HG02973 (cell line): ENCODE measurements around the gene SRSF3.
"Not testable (repeated sequence)": the region's sequence is repeated elsewhere in the genome, so short reads cannot be mapped to it uniquely, and the experiment has no call there.

Experiments
- ATAC-seq: cut with Tn5 transposase; IDR thresholded peaks from one replicate; pipeline ENCODE4 v1.9.1; 2021; ENCODE audit warnings: moderate library complexity; ENCODE audit not compliant: unreplicated experiment

SRSF3 gene

DNA sequence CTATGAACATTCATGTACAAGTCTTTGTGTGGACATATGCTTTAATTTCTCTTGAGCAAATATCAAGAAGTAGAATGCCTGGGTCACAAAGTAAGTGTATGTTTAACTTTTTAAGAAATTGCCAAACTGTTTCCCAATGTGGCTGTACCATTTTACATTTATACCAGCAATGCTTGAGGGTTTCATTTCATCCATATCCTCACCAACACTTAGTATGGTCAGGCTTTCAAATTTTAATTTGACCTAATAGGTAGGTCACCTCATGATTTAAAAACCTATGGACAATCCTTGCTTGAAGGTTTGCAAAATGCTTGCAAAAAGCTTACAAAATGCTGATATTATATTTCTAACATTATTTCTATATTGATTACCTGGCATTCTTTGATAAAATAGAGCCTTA is 19.5 kb upstream of the SRSF3 start:
- no peak for ATAC-seq

DNA sequence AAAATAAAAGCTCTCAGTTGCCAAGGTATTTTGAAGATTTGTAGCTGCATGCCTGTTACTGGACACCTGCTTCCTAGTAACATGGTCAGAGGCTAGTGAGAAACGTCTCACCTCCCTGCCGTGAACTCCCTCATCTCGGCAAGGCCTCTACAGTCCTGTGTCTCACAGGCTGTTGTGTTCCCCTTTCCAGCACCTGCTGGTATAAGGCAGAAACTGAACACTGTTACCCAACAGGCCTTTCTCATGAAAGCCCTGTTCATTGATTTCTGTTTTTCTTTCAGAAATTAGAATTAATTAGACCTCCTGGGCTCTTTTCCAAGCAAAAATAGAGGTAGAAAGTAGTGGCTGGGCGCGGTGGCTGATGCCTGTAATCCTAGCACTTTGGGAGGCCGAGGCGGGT is 17.6 kb upstream of the SRSF3 start:
- no peak for ATAC-seq

DNA sequence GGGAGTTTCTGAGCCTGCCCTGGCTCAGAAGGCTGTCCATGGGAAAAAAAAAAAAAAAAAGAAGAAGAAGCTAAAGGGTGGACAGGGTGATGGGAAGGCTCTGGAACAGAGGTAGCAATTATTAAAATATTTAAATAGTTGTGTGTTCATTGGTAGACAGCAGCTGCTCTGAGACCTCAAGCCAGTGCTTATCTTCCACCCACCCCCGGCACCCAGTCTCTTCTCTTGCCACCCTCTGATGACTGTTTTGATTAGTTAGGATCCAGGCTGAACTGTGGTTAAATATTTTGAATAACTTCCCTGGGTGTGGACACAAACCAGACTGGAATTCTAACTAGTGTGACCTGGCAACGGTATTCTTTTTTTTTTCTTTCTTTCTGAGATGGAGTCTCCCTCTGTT is 16.9 kb upstream of the SRSF3 start:
- no peak for ATAC-seq

DNA sequence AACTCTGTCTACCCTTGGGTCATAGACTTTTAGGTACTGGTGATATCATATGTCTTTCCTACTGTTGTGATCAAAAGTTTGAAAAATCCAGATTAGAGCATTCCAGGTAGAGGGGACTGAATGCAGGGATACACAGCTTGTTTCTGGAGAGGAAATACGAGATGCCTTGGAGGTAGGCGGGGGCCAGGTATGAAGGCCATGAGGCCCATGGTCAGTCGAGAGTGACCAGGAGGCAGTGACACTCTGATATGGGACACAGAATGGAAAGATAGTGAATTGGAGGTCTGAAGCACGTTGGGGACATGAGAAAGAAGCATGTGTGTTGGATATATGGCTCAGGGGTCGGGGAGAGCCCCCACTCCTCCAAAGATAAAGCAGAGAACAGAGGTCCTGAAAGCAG is 16.1 kb upstream of the SRSF3 start:
- ATAC-seq: no peak

DNA sequence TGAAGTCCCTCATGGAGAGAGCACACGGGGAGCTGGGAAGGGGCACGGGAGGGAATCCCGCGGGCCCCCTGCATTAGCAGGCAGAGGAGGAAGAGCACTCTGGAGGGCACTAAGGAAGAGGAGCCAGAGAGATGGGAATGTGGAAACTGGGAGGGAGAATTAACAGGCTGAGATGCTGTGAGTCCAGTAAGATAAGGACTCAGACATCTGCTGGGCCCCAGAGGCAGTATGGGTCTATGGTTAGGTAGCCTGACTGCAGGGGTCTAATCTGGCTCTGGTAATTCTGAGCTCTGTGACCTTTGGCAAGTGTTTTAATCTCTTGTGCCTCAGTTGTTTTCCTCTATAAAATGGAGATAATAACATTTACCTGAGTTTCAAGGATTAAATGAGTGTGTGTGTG is 15.7 kb upstream of the SRSF3 start:
- ATAC-seq: no peak

DNA sequence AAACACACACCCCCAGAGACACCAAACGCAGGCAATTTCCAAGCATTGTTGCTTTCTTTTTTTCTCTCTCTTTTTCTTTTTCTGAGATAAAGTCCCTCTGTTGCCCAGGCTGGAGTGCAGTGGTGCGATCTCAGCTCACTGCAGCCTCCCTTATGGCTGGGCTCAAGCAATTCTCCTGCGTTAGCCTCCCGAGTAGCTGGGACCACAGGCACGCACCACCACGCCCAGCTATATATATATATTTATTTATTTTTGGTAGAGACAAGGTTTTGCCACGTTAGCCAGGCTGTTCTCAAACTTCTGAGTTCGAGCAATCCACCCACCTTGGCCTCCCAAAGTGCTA is 14.0 kb upstream of the SRSF3 start:
- ATAC-seq: no peak

DNA sequence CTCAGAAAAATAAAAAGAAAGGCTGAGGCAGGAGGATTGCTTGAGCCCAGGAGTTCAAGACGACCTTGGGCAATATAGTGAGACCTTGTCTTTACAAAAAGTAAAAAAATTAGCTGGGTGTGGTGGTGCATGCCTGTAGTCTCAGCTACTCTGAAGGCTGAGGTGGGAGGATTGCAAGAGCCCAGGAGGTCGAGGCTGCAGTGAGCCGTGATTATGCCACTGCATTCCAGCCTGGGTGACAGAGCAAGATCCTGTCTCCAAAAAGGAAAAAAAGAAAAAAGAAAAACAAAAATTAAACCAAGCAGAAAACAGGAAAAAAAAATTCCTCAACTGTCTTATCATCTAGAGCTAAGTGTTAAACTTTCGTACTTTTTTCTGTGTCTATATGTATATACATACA is 12.4 kb upstream of the SRSF3 start:
- ATAC-seq: no peak

DNA sequence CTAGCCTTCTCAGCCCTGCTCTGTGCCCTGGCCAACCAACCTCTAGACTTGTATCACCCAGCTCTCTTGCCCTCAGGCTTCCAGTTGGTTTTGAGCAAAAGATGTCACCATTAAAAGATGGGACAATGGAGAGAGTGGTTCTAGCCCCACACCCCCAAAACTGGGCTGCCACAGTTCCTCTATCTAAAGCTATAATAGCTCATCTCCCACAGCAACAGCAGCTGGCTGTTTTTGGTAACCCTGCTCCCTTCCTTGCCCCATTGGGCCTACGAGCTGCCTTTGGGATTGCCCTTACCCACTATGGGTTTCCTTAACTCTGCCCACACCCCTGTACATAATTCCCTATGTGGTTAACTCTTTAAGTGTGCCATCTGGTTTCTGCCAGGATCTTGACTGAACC is 7.6 kb upstream of the SRSF3 start:
- no peak for ATAC-seq

DNA sequence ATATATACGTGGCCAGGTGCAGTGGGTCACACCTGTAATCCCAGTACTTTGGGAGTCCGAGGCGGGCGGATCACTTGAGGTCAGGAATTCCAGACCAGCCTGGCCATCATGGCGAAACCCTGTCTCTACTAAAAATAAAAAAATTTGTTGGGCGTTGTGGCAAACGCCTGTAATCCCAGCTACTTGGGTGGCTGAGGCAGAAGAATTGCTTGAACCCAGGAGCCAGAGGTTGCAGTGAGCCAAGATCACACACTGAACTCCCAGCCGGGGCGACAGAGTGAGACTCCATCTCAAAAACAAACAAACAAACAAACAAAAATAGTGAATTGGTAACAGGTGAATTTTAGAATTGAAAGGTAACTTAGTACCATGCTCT is 5.1 kb upstream of the SRSF3 start:
- ATAC-seq: not testable (repeated sequence)

DNA sequence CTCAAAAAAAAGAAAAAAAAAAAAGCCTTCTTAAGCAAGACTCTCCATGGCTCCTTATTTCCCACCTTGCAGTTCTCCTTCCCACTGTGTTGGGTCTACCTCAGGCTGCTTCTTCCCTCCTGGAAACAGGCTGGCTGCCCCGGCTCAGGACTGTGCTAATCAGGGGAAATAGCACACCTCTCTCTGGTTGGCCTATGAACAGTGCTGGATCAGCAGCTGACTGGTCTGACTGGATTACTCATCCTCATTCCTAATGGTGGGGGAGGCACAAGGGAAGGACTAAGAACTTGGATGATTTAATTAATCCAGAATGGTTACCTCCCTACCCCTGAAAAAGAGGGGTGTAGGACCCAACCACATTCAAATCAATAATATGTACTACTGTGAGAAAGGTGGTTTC is 3.9 kb upstream of the SRSF3 start:
- no peak for ATAC-seq

DNA sequence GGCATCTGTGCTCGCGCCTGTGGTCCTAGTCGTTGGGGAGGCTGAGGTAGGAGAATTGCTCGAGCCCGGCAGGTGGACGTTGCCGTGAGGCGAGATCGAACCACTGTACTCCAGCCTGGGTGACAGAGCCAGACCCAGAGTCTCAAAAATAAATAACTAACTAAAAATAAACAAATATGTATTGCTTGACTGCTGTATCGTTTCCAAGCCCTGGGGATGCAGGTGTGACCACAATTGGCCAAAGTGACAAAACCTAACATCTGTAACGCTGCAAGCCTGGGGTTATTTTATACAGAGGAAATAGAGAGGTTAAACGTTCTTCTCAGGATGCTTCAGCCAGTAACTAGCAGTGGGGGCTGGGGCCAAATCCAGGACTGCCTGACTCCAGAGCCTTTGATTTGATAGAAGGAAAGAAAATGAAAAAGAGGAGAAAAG is 1.9 kb upstream of the SRSF3 start:
- no peak for ATAC-seq

DNA sequence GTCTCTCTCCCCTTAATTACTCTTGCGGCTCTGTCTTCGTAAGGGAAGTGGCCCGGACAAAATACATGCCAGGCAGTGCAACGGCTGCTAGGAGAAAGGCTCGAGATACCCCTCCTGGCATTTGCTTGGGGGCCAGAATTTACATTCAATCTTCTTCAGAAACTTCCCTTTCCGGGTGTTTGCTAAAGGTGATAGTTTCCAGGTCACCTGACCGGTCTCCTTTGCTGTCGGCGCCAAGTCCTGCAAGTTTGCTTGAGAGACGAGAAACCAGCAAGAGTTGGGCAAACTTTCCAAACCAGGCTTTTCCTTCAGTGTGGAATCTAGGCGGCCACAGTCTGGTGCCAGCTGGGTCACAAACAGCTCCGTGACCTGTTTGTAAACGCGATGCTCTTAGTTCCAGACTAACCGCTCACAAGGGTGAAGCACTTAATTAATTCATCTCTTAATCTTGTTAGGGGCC is 563 bp upstream of the SRSF3 start:
- peak; percentile 25 for ATAC-seq

DNA sequence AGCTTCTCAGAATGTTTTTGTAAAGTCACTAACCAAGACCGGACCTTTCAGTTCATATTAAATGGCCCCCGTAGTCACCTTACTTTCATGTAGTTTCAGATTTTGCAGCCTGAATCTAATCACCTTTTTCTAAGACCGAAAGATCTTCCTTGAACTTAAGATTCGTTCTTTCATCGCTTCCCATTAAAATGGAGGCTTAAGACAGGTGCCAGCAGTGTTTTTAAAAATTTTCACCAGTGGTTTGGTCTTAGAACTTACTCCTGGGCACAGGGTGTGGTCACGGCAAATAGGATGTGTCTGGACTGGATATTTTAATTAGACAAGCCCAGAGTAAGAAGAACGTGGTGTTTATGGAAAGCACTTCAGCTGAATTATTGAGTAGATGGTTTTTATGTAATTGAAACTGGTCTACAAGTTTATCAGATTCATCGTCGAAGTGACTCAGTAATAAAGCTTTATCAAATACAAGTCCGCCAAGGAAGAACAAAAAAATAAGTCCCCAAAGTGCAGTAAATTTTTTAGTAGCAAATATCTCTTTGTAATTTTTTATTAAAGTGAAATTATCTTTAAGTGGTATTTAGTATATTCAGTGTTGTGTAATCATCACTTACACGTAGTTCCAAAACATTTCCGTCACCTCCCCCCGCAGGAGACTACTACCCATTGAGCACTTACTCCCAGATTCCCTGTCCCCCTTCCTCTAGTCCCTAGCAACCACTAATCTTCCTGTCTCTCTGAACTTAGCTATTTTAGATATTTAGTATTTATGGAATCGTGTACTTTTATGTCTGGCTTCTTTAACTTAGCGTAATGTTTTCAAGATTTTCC is 868 bp downstream of the SRSF3 start:
- no peak for ATAC-seq

DNA sequence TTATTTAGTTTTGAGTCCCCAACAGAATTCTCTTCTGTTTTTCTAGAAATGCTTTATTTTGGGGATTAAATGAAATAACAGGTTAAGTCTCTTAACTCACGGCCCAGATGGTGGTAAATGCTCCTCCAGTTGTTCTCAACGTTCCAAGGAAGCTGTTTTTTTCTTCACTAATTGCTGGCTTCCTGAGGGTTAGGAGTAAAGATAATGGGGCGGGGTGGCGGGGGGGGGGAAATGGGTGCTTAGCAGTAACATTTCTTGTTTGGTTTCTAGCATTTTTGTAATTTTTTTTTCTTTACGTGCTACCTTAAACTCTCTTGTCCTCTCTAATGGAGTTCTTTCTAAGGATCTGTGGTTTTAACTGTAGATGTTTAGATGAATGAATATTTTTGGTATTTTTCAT is 2.2 kb downstream of the SRSF3 start:
- no peak for ATAC-seq

DNA sequence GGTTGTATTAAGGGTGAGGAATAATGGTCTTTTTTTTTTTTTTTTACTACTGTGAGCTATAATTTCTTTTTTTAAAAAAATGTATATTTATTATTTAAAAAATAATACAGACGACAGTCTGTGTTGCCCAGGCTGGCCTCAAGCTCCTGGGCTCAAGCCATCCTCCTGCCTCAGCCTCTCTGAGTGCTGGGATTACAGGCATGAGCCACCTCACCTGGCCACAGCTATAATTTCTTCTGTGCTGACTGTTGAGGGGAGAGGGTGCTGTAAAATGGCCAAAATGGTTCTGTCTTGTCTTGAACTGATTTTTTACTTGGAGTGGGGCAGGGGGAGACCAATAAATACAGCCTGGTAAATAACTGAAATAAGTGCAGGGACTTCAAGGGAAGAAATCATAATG is 3.6 kb downstream of the SRSF3 start:
- ATAC-seq: no peak

DNA sequence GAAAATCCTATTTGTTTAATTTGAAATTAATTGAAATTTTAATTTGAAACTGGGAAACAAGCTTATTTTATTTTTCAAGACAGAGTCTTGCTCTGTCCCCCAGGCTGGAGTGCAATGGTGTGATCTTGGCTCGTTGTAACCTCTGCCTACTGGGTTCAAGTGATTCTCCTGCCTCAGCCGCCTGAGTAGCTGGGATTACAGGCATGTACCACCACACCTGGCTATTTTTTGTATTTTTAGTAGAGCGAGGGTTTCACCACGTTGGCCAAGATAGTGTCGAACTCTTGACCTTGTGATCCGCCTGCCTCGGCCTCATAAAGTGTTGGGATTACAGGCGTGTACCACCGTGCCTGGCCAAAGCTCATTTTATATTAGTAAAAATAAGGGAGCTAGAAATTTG is 4.2 kb downstream of the SRSF3 start:
- ATAC-seq: no peak

DNA sequence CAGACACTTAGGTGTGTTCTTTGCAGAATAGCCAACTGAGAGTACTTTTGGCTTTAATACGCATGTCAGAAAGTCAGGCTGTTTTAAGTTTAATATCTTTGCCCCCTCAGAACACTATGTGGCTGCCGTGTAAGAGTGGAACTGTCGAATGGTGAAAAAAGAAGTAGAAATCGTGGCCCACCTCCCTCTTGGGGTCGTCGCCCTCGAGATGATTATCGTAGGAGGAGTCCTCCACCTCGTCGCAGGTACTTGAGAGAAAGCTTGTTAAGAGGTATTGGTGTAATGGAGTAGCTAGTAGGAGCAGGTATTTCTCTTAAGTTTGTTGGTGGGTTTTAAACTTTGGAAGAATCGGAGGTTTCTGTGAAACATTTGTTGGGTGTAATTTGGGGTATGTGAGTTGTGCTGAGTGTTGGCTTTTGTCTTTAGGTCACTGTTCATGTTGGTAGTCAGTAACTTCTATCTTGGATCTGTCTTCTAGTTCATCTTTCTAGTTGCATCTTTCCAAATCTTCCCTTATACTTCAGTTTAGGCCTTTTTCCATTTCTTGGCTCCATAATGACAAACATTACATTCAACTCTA is 4.7 kb downstream of the SRSF3 start:
- no peak for ATAC-seq

DNA sequence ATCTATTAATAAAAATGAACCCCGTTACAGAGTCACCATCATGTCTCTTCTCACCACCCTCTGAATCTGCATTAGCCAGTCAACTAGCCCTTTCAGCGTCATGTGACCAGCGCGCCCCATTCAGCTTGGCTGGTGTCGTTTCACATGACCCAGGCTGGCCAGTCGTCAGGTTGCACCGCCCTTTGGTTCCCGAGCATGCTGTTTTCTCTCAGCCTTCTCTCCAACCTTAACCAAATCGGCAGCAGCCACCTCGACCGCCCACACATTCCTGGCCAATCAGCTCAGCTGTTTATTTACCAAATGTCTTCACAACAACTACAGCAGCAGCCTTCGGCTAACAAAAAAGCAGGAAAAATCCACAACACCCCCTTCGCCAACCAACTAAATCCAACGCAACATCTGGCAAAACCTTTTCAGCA is 5.6 kb downstream of the SRSF3 start:
- no peak for ATAC-seq

DNA sequence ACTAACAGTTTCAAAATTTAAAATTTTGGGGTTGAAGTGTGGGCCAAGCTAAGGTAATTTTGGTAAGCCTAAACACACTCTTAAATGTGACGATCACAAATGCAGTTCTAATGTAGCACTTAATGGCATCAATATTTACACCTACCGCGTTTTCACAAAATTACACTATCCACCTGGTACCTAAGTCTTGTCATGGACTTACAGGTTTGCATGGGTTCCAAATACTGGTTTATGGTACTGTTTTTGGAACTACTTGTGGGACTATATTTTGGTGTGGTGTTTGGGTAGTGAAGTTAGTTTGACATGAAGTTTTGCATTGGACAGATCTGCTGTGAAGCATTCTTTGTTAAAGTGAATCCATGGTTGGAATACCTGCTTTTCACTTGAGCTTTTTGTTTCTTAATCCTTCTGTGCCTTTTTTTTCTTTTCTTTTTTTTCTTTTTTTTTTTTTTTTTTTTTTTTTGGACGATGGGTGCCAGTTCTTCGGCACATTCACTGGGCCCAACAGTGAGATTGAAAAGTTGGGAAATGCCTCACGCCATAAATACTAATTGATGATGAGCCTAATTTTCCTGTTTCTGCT is 6.5 kb downstream of the SRSF3 start:
- ATAC-seq: no peak

DNA sequence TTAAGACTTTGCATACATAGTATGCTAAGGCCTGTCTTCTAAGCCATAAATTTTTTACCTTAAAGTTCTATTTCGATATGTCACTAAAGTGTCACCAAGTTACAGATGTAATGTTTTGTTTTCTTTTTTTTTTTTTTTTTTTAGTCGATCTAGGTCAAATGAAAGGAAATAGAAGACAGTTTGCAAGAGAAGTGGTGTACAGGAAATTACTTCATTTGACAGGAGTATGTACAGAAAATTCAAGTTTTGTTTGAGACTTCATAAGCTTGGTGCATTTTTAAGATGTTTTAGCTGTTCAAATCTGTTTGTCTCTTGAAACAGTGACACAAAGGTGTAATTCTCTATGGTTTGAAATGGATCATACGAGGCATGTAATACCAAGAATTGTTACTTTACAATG is 7.7 kb downstream of the SRSF3 start:
- ATAC-seq: not testable (repeated sequence)

DNA sequence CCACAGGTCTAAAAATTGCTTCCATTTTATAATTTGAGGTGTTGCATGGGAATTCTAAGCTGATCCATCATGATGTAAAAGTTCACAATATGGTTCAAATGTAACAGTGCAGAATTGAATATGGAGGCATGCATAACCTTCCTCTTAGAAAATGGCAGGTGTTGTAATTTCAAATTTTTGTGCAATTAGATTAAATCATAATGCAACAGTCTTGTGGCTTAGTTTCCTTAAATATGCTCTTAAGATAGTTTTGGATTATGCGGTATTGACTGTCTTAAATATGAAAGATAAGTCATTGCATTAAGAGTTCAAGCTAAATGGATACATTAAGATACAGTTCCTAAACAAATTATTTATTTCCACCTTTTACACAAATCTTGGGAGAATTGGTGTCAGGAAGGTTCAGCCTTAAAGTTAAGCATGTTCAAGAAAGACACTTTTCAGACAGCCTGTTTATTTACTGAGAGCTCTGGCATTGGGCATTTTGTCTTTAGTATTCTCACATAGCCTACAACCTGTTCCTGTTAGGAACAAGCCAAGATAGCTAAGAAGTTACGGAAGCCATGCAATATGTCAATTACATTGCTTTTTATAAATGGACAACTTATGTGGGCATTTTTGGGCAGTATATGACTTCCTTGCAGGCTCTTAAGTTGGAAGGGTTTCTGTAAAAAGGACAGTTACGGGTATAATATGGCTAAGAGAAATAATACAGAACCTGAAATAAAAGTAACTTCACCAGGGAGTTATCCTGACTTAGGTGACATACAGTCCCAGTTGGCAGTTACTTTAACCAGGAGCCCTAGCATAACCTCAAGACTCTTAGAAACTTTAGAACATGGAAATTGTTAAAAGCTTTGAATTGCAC is 9.3 kb downstream of the SRSF3 start:
- no peak for ATAC-seq
